ENCODE results near the gene MCM9.

MCM9 gene

GRCh38 chr6:118780668-118781067, 154.3 kb downstream of the MCM9 start:
- no peak for TF ChIP-seq CTCF (IDR thresholded peaks at IDR 0.05; ENCODE audit: insufficient read depth, low read length, poor library complexity, severe bottlenecking)
- Histone ChIP-seq H3K36me3 (ENCODE audit: control insufficient read depth, insufficient read depth, low read length) (no peaks in the 10 kb centered on the region), H3K27me3 (replicated peaks; ENCODE audit: control insufficient read depth, insufficient read depth, low read length) (no peaks in the 10 kb centered on the region; the same call in 1 of the 2 replicates), H3K4me3 (replicated peaks; ENCODE audit: low read depth, low read length) (no peak overlapping the region)
- DNase-seq (ENCODE audit: extremely low read depth, insufficient read length), result no peak

- TF ChIP-seq CTCF (IDR thresholded peaks at IDR 0.05; ENCODE audit: insufficient read depth, low read length, poor library complexity, severe bottlenecking), result peak; percentile 76
- Histone ChIP-seq H3K4me3 (replicated peaks; ENCODE audit: low read depth, low read length) (no peak overlapping the region), H3K27me3 (replicated peaks; ENCODE audit: control insufficient read depth, insufficient read depth, low read length) (peaks cover 1% of the 10 kb centered on the region; the same call in 1 of the 2 replicates), H3K36me3 (ENCODE audit: control insufficient read depth, insufficient read depth, low read length) (no peaks in the 10 kb centered on the region)
- peak; percentile 11 for DNase-seq (ENCODE audit: extremely low read depth, insufficient read length)
Observed at GRCh38 chr6:118776607-118777549, 158.1 kb downstream of the MCM9 start.

GRCh38 chr6:118775381-118775780, 159.6 kb downstream of the MCM9 start:
- no peak overlapping the region for H3K4me3 ChIP-seq (replicated peaks; ENCODE audit: low read depth, low read length)
- H3K36me3 ChIP-seq (ENCODE audit: control insufficient read depth, insufficient read depth, low read length), result no peaks in the 10 kb centered on the region
- H3K27me3 ChIP-seq (replicated peaks; ENCODE audit: control insufficient read depth, insufficient read depth, low read length), result peaks cover 1% of the 10 kb centered on the region; the same call in 1 of the 2 replicates
- DNase-seq (ENCODE audit: extremely low read depth, insufficient read length), result no peak
- no peak for TF ChIP-seq CTCF (IDR thresholded peaks at IDR 0.05; ENCODE audit: insufficient read depth, low read length, poor library complexity, severe bottlenecking)

- peaks cover 1% of the 10 kb centered on the region; the same call in 1 of the 2 replicates for H3K27me3 ChIP-seq (replicated peaks; ENCODE audit: control insufficient read depth, insufficient read depth, low read length)
- no peaks in the 10 kb centered on the region for H3K36me3 ChIP-seq (ENCODE audit: control insufficient read depth, insufficient read depth, low read length)
- no peak for DNase-seq (ENCODE audit: extremely low read depth, insufficient read length)
- TF ChIP-seq CTCF (IDR thresholded peaks at IDR 0.05; ENCODE audit: insufficient read depth, low read length, poor library complexity, severe bottlenecking), result no peak
- H3K4me3 ChIP-seq (replicated peaks; ENCODE audit: low read depth, low read length), result no peak overlapping the region
Observed at GRCh38 chr6:118774581-118774980, 160.4 kb downstream of the MCM9 start.

GRCh38 chr6:118772886-118773285, 162.1 kb downstream of the MCM9 start:
- DNase-seq (ENCODE audit: extremely low read depth, insufficient read length), result no peak
- Histone ChIP-seq H3K27me3 (replicated peaks; ENCODE audit: control insufficient read depth, insufficient read depth, low read length) (0 out of 2 replicates have a peak, but pooled peaks cover 1% of the 10 kb centered on the region), H3K4me3 (replicated peaks; ENCODE audit: low read depth, low read length) (no peak overlapping the region), H3K36me3 (ENCODE audit: control insufficient read depth, insufficient read depth, low read length) (no peaks in the 10 kb centered on the region)
- no peak for TF ChIP-seq CTCF (IDR thresholded peaks at IDR 0.05; ENCODE audit: insufficient read depth, low read length, poor library complexity, severe bottlenecking)
